ENCODE data around the gene PDE3B. TPM values are rescaled to one million over a fixed set of nuclear protein-coding genes. Genes with fewer than 3 reads are reported as not detected.

Gene PDE3B
- total RNA-seq, 1 donor = 0.36 TPM

DNA sequence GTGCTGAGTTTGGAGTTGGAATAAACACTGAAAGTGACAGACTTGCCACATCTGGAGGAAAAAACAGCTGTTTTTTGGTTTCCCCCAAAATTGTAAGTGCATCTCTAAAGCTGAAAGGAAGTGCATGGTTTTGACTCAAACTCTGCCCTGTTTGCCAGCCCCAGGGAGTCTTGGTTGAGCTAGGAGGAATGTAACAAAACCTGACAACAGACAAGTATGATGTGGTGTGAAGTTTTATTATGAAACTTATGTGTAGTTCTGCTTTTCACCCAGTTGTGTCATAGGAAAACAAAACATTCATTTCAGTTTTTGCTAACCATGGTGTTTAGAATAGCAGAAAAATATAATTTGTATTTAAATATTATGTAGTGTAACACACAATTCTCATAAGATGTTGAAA is 31.7 kb upstream of the PDE3B start:
- DNase-seq (ENCODE audit: insufficient read length, low spot score, missing footprints) = no peak
- H3K79me2 ChIP-seq (ENCODE audit: insufficient read depth, low read length) = no peaks in the 10 kb centered on the region
- H3K27me3 ChIP-seq (ENCODE audit: insufficient read depth, low read length) = no peaks in the 10 kb centered on the region
- no peak overlapping the region for H3K4me2 ChIP-seq (ENCODE audit: insufficient read depth, low read length)
- no peaks in the 10 kb centered on the region for H3K36me3 ChIP-seq (ENCODE audit: insufficient read depth, low read length)
- no peak overlapping the region for H2AFZ ChIP-seq (ENCODE audit: low read length)
- no peak overlapping the region for H3K27ac ChIP-seq (ENCODE audit: low read depth, low read length)
- H3K4me3 ChIP-seq (ENCODE audit: insufficient read depth, low read length) = no peak overlapping the region
- no peaks in the 10 kb centered on the region for H3K9me3 ChIP-seq (ENCODE audit: low read depth, low read length)
- no peaks in the 10 kb centered on the region for H3K4me1 ChIP-seq (ENCODE audit: insufficient read depth, low read length)
- H4K20me1 ChIP-seq (ENCODE audit: insufficient read depth, low read length) = no peaks in the 10 kb centered on the region
- no peak for TF ChIP-seq CTCF (IDR thresholded peaks at IDR 0.05; ENCODE audit: extremely low read depth, low read depth, low read length)

- no peak for TF ChIP-seq CTCF (IDR thresholded peaks at IDR 0.05; ENCODE audit: extremely low read depth, low read depth, low read length)
- Histone ChIP-seq H3K4me3 (ENCODE audit: insufficient read depth, low read length) (no peak overlapping the region), H3K4me2 (ENCODE audit: insufficient read depth, low read length) (no peak overlapping the region), H3K27me3 (ENCODE audit: insufficient read depth, low read length) (no peaks in the 10 kb centered on the region), H4K20me1 (ENCODE audit: insufficient read depth, low read length) (no peaks in the 10 kb centered on the region), H3K9me3 (ENCODE audit: low read depth, low read length) (no peaks in the 10 kb centered on the region), H2AFZ (ENCODE audit: low read length) (no peak overlapping the region), H3K36me3 (ENCODE audit: insufficient read depth, low read length) (no peaks in the 10 kb centered on the region), H3K4me1 (ENCODE audit: insufficient read depth, low read length) (no peaks in the 10 kb centered on the region), H3K27ac (ENCODE audit: low read depth, low read length) (no peak overlapping the region), H3K79me2 (ENCODE audit: insufficient read depth, low read length) (no peaks in the 10 kb centered on the region)
- DNase-seq (ENCODE audit: insufficient read length, low spot score, missing footprints) = no peak
Measured at GRCh38 chr11:14612694-14613093, 30.9 kb upstream of the PDE3B start.

- TF ChIP-seq CTCF (IDR thresholded peaks at IDR 0.05; ENCODE audit: extremely low read depth, low read depth, low read length) = no peak
- Histone ChIP-seq H3K4me1 (ENCODE audit: insufficient read depth, low read length) (no peaks in the 10 kb centered on the region), H3K79me2 (ENCODE audit: insufficient read depth, low read length) (no peaks in the 10 kb centered on the region), H4K20me1 (ENCODE audit: insufficient read depth, low read length) (no peaks in the 10 kb centered on the region), H2AFZ (ENCODE audit: low read length) (no peak overlapping the region), H3K36me3 (ENCODE audit: insufficient read depth, low read length) (no peaks in the 10 kb centered on the region), H3K4me3 (ENCODE audit: insufficient read depth, low read length) (no peak overlapping the region), H3K9me3 (ENCODE audit: low read depth, low read length) (no peaks in the 10 kb centered on the region), H3K4me2 (ENCODE audit: insufficient read depth, low read length) (no peak overlapping the region), H3K27me3 (ENCODE audit: insufficient read depth, low read length) (no peaks in the 10 kb centered on the region), H3K27ac (ENCODE audit: low read depth, low read length) (no peak overlapping the region)
- no peak for DNase-seq (ENCODE audit: insufficient read length, low spot score, missing footprints)
Measured at GRCh38 chr11:14614091-14614622, 29.4 kb upstream of the PDE3B start.

DNA sequence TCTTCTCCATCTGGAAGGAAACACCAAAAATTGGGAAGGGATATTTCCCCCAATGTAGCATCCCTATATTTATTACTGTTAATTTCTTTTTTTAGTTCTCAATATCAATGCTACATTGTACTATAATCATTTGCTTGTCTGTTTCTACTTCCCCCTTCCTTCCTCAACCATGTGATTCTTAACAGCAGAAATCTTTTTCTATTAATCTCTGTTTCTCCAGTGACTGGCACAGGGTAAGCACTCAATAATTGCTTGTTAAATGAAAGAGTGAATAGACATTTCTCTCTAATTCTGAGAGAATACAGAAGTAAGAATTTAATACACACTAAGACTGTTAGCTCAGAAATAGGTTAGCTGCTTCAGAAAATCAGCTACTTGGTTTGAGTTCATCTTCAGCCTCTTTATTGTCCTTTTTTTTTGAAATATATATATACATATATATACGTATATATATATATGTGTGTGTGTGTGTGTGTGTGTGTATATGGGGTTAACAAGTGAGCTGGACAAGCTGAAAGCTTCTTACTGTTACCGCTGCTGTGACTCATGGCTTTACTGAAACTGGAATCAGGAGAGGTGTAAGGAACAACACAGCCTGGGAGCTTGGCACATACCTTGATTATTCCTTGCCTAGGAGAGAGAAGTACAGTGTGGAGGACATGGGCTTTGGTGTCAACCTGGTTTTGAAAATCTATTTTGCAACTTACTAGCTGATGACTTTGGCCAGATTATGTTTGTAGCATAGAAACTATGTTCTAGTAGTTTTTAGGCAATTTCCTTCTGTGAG is 26.2 kb upstream of the PDE3B start:
- Histone ChIP-seq H4K20me1 (ENCODE audit: insufficient read depth, low read length) (no peaks in the 10 kb centered on the region), H3K36me3 (ENCODE audit: insufficient read depth, low read length) (no peaks in the 10 kb centered on the region), H3K27ac (ENCODE audit: low read depth, low read length) (no peak overlapping the region), H3K79me2 (ENCODE audit: insufficient read depth, low read length) (no peaks in the 10 kb centered on the region), H3K4me2 (ENCODE audit: insufficient read depth, low read length) (no peak overlapping the region), H3K4me1 (ENCODE audit: insufficient read depth, low read length) (no peaks in the 10 kb centered on the region), H3K9me3 (ENCODE audit: low read depth, low read length) (no peaks in the 10 kb centered on the region), H3K4me3 (ENCODE audit: insufficient read depth, low read length) (no peak overlapping the region), H3K27me3 (ENCODE audit: insufficient read depth, low read length) (no peaks in the 10 kb centered on the region), H2AFZ (ENCODE audit: low read length) (no peak overlapping the region)
- TF ChIP-seq CTCF (IDR thresholded peaks at IDR 0.05; ENCODE audit: extremely low read depth, low read depth, low read length) = no peak
- DNase-seq (ENCODE audit: insufficient read length, low spot score, missing footprints) = no peak

Data from osteoblast (primary cell).